Neural cell (in vitro differentiated cells): Measurements from ENCODE around the gene MYO3B.

Experiments used
- EP300 ChIP-seq: fragments of 450-650 bp; conservative IDR thresholded peaks from 2 replicates; pipeline ENCODE4 v1.6.1; 2014; ENCODE audit warnings: antibody characterized with exemption, mild to moderate bottlenecking, moderate library complexity; ENCODE audit not compliant: poor library complexity, severe bottlenecking
- MXI1 ChIP-seq: fragments of 450-650 bp; conservative IDR thresholded peaks from 2 replicates; pipeline ENCODE4 v1.6.1; 2014; ENCODE audit warnings: antibody characterized with exemption, mild to moderate bottlenecking; ENCODE audit not compliant: poor library complexity, severe bottlenecking
- POLR2AphosphoS5 ChIP-seq: IDR thresholded peaks from 2 replicates; pipeline ENCODE4 v1.6.1; 2012
- TAF1 ChIP-seq: IDR thresholded peaks from 2 replicates; pipeline ENCODE4 v1.6.1; 2012; ENCODE audit warnings: low read depth

- TF ChIP-seq EP300 (no peak), POLR2AphosphoS5 (no peak), MXI1 (no peak), TAF1 (no peak)
Observed at GRCh38 chr2:170313992-170314348, 136.0 kb downstream of the MYO3B start.
